ENCODE measurements around the gene NOP9. TPM values are rescaled to one million over a fixed set of nuclear protein-coding genes. Genes with fewer than 3 reads are reported as not detected.

The NOP9 gene
- total RNA-seq, 1 donor from 2014 or later: 14.8 TPM

DNA sequence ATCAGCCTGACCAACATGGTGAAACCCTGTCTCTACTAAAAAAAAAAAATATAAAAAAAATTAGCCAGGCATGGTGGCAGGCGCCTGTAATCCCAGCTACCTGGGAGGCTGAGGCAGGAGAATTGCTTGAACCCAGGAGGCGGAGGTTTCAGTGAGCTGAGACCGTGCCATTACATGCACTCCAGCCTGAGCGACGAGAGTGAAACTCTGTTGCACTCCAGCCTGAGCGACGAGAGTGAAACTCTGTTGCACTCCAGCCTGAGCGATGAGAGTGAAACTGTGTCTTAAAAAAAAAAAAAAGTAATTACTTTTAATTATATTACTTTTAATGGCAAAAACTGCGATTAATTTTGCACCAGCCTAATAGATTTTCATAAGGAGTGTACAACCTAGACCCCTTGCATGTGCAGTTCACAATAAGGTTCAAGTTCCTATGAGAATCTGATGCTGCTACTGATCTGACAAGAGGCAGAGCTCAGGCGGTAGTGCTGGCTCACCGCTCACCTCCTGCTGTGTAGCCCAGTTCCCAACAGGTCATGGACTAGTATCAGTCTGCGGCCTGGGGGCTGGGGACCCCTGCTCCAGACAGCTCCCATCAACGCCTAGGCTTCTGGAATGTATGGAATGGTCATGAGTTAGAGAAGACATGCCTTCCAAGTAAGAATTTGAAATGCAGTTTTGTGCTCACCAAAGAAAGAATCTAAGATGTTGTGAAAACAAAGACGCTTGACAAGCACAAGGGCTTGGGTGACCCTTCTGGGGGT, 21.7 kb downstream of the NOP9 start:
- peaks cover 38% of the 10 kb centered on the region for H3K27me3 ChIP-seq
- H4K20me1 ChIP-seq (ENCODE audit: low read depth): no peaks in the 10 kb centered on the region
- no peak for TF ChIP-seq EZH2phosphoT487 (IDR thresholded peaks at IDR 0.05)
- no peak for TF ChIP-seq EZH2 (IDR thresholded peaks at IDR 0.05)
- TF ChIP-seq, protein P1, sequence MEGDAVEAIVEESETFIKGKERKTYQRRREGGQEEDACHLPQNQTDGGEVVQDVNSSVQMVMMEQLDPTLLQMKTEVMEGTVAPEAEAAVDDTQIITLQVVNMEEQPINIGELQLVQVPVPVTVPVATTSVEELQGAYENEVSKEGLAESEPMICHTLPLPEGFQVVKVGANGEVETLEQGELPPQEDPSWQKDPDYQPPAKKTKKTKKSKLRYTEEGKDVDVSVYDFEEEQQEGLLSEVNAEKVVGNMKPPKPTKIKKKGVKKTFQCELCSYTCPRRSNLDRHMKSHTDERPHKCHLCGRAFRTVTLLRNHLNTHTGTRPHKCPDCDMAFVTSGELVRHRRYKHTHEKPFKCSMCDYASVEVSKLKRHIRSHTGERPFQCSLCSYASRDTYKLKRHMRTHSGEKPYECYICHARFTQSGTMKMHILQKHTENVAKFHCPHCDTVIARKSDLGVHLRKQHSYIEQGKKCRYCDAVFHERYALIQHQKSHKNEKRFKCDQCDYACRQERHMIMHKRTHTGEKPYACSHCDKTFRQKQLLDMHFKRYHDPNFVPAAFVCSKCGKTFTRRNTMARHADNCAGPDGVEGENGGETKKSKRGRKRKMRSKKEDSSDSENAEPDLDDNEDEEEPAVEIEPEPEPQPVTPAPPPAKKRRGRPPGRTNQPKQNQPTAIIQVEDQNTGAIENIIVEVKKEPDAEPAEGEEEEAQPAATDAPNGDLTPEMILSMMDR (IDR thresholded peaks at IDR 0.05): no peak
- no peak overlapping the region for H3K4me3 ChIP-seq
- DNase-seq (ENCODE audit: low spot score): no peak
- H3K9me3 Mint-ChIP-seq: no peaks in the 10 kb centered on the region
- H3K9ac ChIP-seq: no peak overlapping the region
- H3K9me3 ChIP-seq (ENCODE audit: low read depth): no peaks in the 10 kb centered on the region
- no peak overlapping the region for H3K4me2 ChIP-seq
- H3F3A ChIP-seq (ENCODE audit: low read depth): no peaks in the 10 kb centered on the region
- H3K27ac ChIP-seq: no peak overlapping the region
- peaks cover 2% of the 10 kb centered on the region for H3K4me1 Mint-ChIP-seq
- peaks cover 9% of the 10 kb centered on the region for H3K27me3 Mint-ChIP-seq (ENCODE audit: insufficient read depth, low read depth)
- H3K4me3 Mint-ChIP-seq: no peak overlapping the region
- no peak overlapping the region for H2AFZ ChIP-seq (replicated peaks)
- no peaks in the 10 kb centered on the region for H3K36me3 ChIP-seq
- H3K27ac Mint-ChIP-seq: peak overlapping the region; percentile 65
- no peaks in the 10 kb centered on the region for H3K36me3 Mint-ChIP-seq
- H3K79me2 ChIP-seq (ENCODE audit: low read depth): no peaks in the 10 kb centered on the region
- no peaks in the 10 kb centered on the region for H3K4me1 ChIP-seq

DNA sequence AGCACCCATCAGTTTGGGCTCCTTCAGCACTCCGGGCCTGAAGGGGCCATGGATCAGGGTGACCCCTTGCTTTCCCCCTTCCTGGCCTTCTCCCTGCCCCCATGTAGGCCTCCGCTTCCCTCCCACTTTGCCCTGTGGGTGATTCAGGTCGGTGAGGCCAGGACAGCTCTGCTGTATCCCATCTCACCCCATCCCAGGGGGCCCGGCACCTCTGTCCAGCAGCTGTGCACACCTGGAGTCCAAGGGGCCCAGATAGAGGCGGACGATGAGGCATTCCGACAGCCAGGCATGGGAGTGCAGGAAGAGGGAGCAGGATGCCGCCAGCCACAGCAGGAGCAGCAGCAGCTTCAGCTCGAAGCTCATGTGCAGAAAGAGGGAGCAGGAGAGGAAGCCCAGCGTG, 23.0 kb downstream of the NOP9 start:
- no peaks in the 10 kb centered on the region for H3K9me3 Mint-ChIP-seq
- H3K27me3 Mint-ChIP-seq (ENCODE audit: insufficient read depth, low read depth): peaks cover 13% of the 10 kb centered on the region
- no peaks in the 10 kb centered on the region for H3K4me1 ChIP-seq
- no peak overlapping the region for H3K27ac ChIP-seq
- no peaks in the 10 kb centered on the region for H3K79me2 ChIP-seq (ENCODE audit: low read depth)
- TF ChIP-seq, protein P1 (IDR thresholded peaks at IDR 0.05): no peak
- no peak for TF ChIP-seq EZH2 (IDR thresholded peaks at IDR 0.05)
- TF ChIP-seq EZH2phosphoT487 (IDR thresholded peaks at IDR 0.05): no peak
- no peak overlapping the region for H2AFZ ChIP-seq (replicated peaks)
- no peak overlapping the region for H3K4me3 Mint-ChIP-seq
- H3K27me3 ChIP-seq: peaks cover 29% of the 10 kb centered on the region
- no peaks in the 10 kb centered on the region for H3K36me3 Mint-ChIP-seq
- no peak overlapping the region for H3K4me3 ChIP-seq
- no peaks in the 10 kb centered on the region for H3K36me3 ChIP-seq
- H3K9ac ChIP-seq: no peak overlapping the region
- H3K4me2 ChIP-seq: no peak overlapping the region
- H3K4me1 Mint-ChIP-seq: peaks cover 2% of the 10 kb centered on the region
- no peaks in the 10 kb centered on the region for H4K20me1 ChIP-seq (ENCODE audit: low read depth)
- H3K9me3 ChIP-seq (ENCODE audit: low read depth): no peaks in the 10 kb centered on the region
- H3F3A ChIP-seq (ENCODE audit: low read depth): no peaks in the 10 kb centered on the region
- H3K27ac Mint-ChIP-seq: no peak overlapping the region
- no peak for DNase-seq (ENCODE audit: low spot score)

DNA sequence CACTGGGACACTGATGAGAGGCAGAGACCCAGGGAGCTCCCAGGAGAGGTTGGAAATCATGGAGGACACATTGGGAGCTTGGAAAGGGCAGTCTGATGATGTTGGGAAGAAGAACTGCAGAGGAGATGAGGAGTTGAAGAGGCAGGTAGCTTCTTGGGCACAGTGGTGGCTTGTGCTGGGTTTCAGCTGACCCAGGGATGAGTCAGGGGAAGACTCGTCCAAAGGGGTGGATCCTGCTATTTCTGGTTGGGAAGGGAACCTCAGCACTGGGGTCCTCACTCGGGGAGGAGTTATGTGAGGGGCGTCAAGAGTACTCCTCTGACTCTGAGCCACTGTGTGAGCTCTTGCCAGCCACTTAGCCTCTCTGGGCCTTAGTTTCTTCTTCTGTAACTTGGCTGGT, 23.7 kb downstream of the NOP9 start:
- Mint-ChIP-seq H3K27me3 (ENCODE audit: insufficient read depth, low read depth) (peaks cover 13% of the 10 kb centered on the region), H3K27ac (no peak overlapping the region)

More for the DNA sequence above, 23.7 kb downstream of the NOP9 start:
- no peaks in the 10 kb centered on the region for H4K20me1 ChIP-seq (ENCODE audit: low read depth)
- no peaks in the 10 kb centered on the region for H3K9me3 ChIP-seq (ENCODE audit: low read depth)
- H3K27ac ChIP-seq: no peak overlapping the region
- no peak overlapping the region for H3K4me3 ChIP-seq
- H3K79me2 ChIP-seq (ENCODE audit: low read depth): no peaks in the 10 kb centered on the region
- no peak overlapping the region for H2AFZ ChIP-seq (replicated peaks)
- H3K36me3 ChIP-seq: no peaks in the 10 kb centered on the region
- H3K9ac ChIP-seq: no peak overlapping the region
- no peaks in the 10 kb centered on the region for H3F3A ChIP-seq (ENCODE audit: low read depth)
- H3K4me2 ChIP-seq: no peak overlapping the region
- TF ChIP-seq, protein P1 (IDR thresholded peaks at IDR 0.05): no peak
- TF ChIP-seq EZH2phosphoT487 (IDR thresholded peaks at IDR 0.05) (no peak), EZH2 (IDR thresholded peaks at IDR 0.05) (no peak)
- Mint-ChIP-seq H3K4me1 (peaks cover 2% of the 10 kb centered on the region), H3K4me3 (no peak overlapping the region), H3K36me3 (no peaks in the 10 kb centered on the region), H3K9me3 (no peaks in the 10 kb centered on the region)
- H3K27me3 ChIP-seq: peaks cover 23% of the 10 kb centered on the region
- H3K4me1 ChIP-seq: no peaks in the 10 kb centered on the region
- DNase-seq (ENCODE audit: low spot score): no peak
